ENCODE measurements around the gene HOXA9.

The HOXA9 gene

GRCh38 chr7:27182861-27183681 lies 17.7 kb upstream of the HOXA9 start:
- DNase-seq (ENCODE audit: extremely low read depth, low read depth): no peak
- peak overlapping the region; percentile 83 for H3K4me3 ChIP-seq (replicated peaks; ENCODE audit: low read depth, low read length)
- no peak for TF ChIP-seq CTCF (IDR thresholded peaks at IDR 0.05; ENCODE audit: low read depth, low read length, missing control alignments)

GRCh38 chr7:27182285-27182841 lies 17.0 kb upstream of the HOXA9 start:
- peak overlapping the region; percentile 83 for H3K4me3 ChIP-seq (replicated peaks; ENCODE audit: low read depth, low read length)
- TF ChIP-seq CTCF (IDR thresholded peaks at IDR 0.05; ENCODE audit: low read depth, low read length, missing control alignments): peak; percentile 16
- no peak for DNase-seq (ENCODE audit: extremely low read depth, low read depth)

GRCh38 chr7:27181795-27182275 lies 16.5 kb upstream of the HOXA9 start:
- TF ChIP-seq CTCF (IDR thresholded peaks at IDR 0.05; ENCODE audit: low read depth, low read length, missing control alignments): no peak
- H3K4me3 ChIP-seq (replicated peaks; ENCODE audit: low read depth, low read length): peak overlapping the region; percentile 83
- no peak for DNase-seq (ENCODE audit: extremely low read depth, low read depth)

- DNase-seq (ENCODE audit: extremely low read depth, low read depth): no peak
- no peak for TF ChIP-seq CTCF (IDR thresholded peaks at IDR 0.05; ENCODE audit: low read depth, low read length, missing control alignments)
Measured at GRCh38 chr7:27180431-27181420, 15.4 kb upstream of the HOXA9 start.

GRCh38 chr7:27179503-27180430 lies 14.4 kb upstream of the HOXA9 start:
- no peak for DNase-seq (ENCODE audit: extremely low read depth, low read depth)

More at GRCh38 chr7:27180431-27181420, 15.4 kb upstream of the HOXA9 start:
- H3K4me3 ChIP-seq (replicated peaks; ENCODE audit: low read depth, low read length): peak overlapping the region; percentile 83

More at GRCh38 chr7:27179503-27180430, 14.4 kb upstream of the HOXA9 start:
- peak overlapping the region; percentile 83 for H3K4me3 ChIP-seq (replicated peaks; ENCODE audit: low read depth, low read length)
- peak; percentile 92 for TF ChIP-seq CTCF (IDR thresholded peaks at IDR 0.05; ENCODE audit: low read depth, low read length, missing control alignments)

Measured in HFF-Myc (cell line).